Loucy (cell line): Measurements from ENCODE around the gene CRHR2.

Experiments
- H2AFZ ChIP-seq: fragments of 200-600 bp; sonication (generic); 2 replicates; pipeline ENCODE4 v1.6.0; 2016; ENCODE audit warnings: antibody characterized with exemption, mild to moderate bottlenecking, low read length, moderate library complexity
- H3F3A ChIP-seq: fragments of 200-600 bp; 2 replicates; pipeline ENCODE4 v1.6.0; 2016; ENCODE audit warnings: antibody characterized with exemption, low read depth, mild to moderate bottlenecking
- H3K27me3 ChIP-seq: fragments of 200-600 bp; sonication (generic); 2 replicates; pipeline ENCODE4 v1.6.1; 2014; ENCODE audit warnings: low read length, mild to moderate bottlenecking; ENCODE audit not compliant: insufficient read depth, poor library complexity, severe bottlenecking
- H3K36me3 ChIP-seq: fragments of 200-600 bp; sonication (generic); 2 replicates; pipeline ENCODE4 v1.6.1; 2016; ENCODE audit warnings: low read length; ENCODE audit not compliant: insufficient read depth
- H3K4me1 ChIP-seq: fragments of 200-600 bp; sonication (generic); 2 replicates; pipeline ENCODE4 v1.5.1; 2014; ENCODE audit warnings: low read length, mild to moderate bottlenecking; ENCODE audit not compliant: insufficient read depth, poor library complexity, severe bottlenecking
- H3K4me2 ChIP-seq: fragments of 200-600 bp; sonication (generic); 2 replicates; pipeline ENCODE4 v1.6.0; 2014; ENCODE audit warnings: antibody characterized with exemption, low read length, low read depth, mild to moderate bottlenecking; ENCODE audit not compliant: poor library complexity, severe bottlenecking
- H3K4me3 ChIP-seq: fragments of 200-600 bp; sonication (generic); 2 replicates; pipeline ENCODE4 v1.5.1; 2014; ENCODE audit warnings: low read length, mild to moderate bottlenecking, mixed read lengths; ENCODE audit not compliant: poor library complexity, severe bottlenecking
- H3K79me2 ChIP-seq: fragments of 200-600 bp; sonication (generic); 2 replicates; pipeline ENCODE4 v1.6.1; 2014; ENCODE audit warnings: low read length; ENCODE audit not compliant: insufficient read depth
- H3K9ac ChIP-seq: fragments of 200-600 bp; sonication (generic); 2 replicates; pipeline ENCODE4 v1.6.0; 2014; ENCODE audit warnings: mild to moderate bottlenecking, low read depth, low read length, moderate library complexity; ENCODE audit not compliant: poor library complexity, severe bottlenecking
- H3K9me2 ChIP-seq: fragments of 200-600 bp; sonication (generic); replicated peaks from 2 replicates; pipeline ENCODE4 v1.6.1; 2016; ENCODE audit warnings: low read depth, low read length, mixed read lengths
- H3K9me3 ChIP-seq: fragments of 200-600 bp; sonication (generic); 2 replicates; pipeline ENCODE4 v1.6.1; 2014; ENCODE audit warnings: mild to moderate bottlenecking, antibody characterized with exemption, low read length, low read depth; ENCODE audit not compliant: insufficient read depth
- H4K20me1 ChIP-seq: fragments of 200-600 bp; sonication (generic); 2 replicates; pipeline ENCODE4 v1.6.0; 2014; ENCODE audit warnings: antibody characterized with exemption, low read length, mild to moderate bottlenecking; ENCODE audit not compliant: insufficient read depth, poor library complexity, severe bottlenecking
- EZH2phosphoT487 ChIP-seq: fragments of 200-600 bp; IDR thresholded peaks from 2 replicates; pipeline ENCODE4 v1.6.1; 2018; ENCODE audit warnings: antibody characterized with exemption, mild to moderate bottlenecking, moderate library complexity, borderline replicate concordance
- TF ChIP-seq, protein P1 (sequence below): fragments of 200-600 bp; sonication (generic); conservative IDR thresholded peaks from 2 replicates; pipeline ENCODE4 v1.5.1; 2014; ENCODE audit warnings: mild to moderate bottlenecking, antibody characterized with exemption, low read length

The CRHR2 gene

DNA sequence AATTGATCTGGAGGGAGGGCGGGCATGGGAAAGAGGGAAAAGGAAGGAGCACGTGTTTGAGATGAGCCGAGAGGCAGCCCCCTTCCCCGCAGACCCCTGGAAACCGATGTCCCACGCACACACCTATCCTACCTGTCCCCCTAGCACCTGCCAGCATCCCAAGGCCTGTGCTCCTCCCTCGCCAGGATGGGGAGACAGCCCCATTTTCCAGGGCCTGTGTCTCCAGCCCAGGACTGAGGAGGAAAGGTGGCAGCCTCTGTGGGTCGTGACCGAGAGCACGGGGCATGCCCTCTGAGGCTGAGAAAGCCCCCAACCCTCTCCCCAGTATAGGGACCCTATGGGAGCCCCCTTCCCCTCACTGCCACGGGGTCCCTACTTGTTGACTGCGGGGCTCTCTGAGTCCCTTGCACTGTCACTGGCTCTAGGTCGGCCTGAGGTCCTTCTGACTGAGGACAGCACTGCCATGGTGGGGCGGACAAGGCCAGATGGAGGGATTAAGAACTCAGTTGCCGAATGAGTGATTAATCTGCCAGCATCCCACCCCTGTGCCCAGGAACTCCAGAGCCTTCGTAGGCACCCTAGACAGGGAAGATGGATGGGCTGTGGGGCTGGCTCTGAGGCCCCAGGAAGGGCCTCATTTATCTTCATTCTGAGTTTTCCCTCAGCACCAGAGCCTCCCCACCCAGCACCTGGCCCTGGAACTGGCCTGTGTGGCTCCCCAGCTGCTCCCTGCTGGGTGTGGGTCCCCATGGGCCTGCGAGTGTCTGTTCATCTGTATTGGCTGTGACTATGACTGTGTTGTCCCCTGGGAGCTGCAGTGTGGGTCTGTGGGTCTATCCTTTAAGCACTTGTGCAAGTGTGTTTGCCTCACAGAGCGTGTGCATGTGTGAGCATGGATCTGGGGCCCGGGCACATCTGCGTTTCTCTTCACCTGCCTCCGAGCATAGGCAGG, 26.0 kb downstream of the CRHR2 start:
- H3K4me1 ChIP-seq: peaks cover 13% of the 10 kb centered on the region
- no peaks in the 10 kb centered on the region for H3K79me2 ChIP-seq
- H3K9ac ChIP-seq: no peak overlapping the region
- H3F3A ChIP-seq: no peaks in the 10 kb centered on the region
- TF ChIP-seq EZH2phosphoT487: no peak
- TF ChIP-seq, protein P1, sequence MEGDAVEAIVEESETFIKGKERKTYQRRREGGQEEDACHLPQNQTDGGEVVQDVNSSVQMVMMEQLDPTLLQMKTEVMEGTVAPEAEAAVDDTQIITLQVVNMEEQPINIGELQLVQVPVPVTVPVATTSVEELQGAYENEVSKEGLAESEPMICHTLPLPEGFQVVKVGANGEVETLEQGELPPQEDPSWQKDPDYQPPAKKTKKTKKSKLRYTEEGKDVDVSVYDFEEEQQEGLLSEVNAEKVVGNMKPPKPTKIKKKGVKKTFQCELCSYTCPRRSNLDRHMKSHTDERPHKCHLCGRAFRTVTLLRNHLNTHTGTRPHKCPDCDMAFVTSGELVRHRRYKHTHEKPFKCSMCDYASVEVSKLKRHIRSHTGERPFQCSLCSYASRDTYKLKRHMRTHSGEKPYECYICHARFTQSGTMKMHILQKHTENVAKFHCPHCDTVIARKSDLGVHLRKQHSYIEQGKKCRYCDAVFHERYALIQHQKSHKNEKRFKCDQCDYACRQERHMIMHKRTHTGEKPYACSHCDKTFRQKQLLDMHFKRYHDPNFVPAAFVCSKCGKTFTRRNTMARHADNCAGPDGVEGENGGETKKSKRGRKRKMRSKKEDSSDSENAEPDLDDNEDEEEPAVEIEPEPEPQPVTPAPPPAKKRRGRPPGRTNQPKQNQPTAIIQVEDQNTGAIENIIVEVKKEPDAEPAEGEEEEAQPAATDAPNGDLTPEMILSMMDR: no peak
- no peak overlapping the region for H3K4me2 ChIP-seq
- H2AFZ ChIP-seq: no peak overlapping the region
- H3K9me3 ChIP-seq: no peaks in the 10 kb centered on the region
- no peaks in the 10 kb centered on the region for H3K9me2 ChIP-seq
- H3K27me3 ChIP-seq: no peaks in the 10 kb centered on the region
- no peaks in the 10 kb centered on the region for H3K36me3 ChIP-seq
- no peaks in the 10 kb centered on the region for H4K20me1 ChIP-seq
- H3K4me3 ChIP-seq: no peak overlapping the region

DNA sequence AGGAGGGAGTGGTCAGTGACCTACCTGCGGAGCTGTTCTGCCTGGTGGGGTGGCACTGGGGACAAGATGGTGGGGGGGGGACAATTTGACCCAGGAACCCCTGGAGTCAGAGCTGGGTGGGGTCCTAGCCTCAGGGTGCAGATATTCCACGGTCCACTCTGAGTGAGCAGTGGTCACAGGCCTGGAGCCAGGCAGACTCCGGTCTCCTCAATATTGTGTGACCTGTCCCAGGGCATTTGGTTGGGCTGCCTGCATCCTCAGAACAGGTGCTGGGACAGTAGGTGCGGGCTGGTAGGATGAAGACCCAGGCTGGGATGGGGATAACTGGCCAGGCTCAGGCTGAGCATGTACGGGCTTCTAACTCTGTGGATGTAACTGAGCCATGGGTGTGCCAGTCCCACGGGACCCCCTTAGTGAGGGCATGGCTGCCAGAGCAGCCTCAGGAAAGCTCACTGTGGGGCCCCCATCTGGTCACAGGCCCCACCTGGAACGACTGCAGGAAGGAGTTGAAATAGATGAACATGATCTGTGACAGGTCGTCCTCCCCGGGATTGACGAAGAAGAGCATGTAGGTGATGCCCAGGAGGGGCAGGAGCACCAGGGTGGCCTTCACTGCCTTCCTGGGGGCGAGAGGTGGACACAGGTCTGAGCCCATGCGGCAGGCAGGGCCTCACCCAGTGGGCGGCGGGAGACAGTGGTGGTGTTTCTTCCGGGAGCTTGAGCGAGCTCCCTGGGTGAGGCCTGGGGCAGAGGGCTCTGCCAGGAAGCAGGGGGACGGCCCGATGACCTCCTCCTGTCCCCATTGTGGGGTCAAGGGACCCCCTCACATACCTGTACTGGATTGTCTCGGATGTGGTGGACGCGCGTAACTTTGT, 26.9 kb downstream of the CRHR2 start:
- Histone ChIP-seq H3K9ac (no peak overlapping the region), H3K9me2 (no peaks in the 10 kb centered on the region), H3F3A (no peaks in the 10 kb centered on the region), H3K36me3 (no peaks in the 10 kb centered on the region), H3K4me1 (peaks cover 13% of the 10 kb centered on the region), H2AFZ (no peak overlapping the region), H3K27me3 (no peaks in the 10 kb centered on the region), H3K9me3 (no peaks in the 10 kb centered on the region), H4K20me1 (no peaks in the 10 kb centered on the region), H3K4me2 (no peak overlapping the region), H3K4me3 (no peak overlapping the region), H3K79me2 (no peaks in the 10 kb centered on the region)
- TF ChIP-seq, protein P1: no peak
- TF ChIP-seq EZH2phosphoT487: no peak

DNA sequence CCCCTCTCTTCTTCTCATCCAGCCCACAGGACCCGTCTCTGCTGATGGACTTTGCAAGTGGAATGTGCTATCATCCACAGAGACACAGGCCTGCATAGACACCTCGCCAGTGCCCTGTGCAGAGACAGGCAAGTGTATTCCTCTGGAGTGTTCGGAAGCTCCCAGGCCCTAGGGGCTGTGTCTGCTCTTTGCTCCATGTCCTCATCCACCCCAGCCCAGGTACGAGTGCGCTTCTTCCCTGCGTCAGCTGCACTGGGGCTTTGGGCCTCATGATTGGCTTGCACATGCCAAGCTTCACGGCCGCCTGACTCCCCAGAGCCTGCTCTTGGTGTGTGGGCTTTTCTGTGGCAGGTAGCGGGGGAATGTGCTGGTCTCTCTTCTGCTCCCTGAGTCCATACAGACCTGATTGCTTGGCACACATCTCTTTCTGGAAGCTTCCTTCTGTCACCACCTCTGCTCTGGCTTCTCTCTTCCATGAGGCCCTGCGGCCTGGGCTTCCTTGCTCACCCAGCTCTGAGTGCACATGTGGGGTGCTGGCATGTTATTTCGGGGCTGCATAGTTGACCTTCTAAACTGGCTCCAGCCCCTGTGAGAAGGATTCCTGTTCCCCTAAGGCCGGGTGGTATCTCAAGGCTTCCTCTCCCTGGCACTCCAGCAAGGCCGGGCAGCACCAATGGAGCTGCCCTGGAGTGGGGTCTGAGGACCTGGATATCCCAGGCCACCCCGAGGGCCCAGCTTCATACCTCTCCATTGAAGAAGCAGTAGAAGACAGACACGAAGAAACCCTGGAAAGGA, 27.8 kb downstream of the CRHR2 start:
- H3K27me3 ChIP-seq: no peaks in the 10 kb centered on the region
- H3K4me3 ChIP-seq: no peak overlapping the region
- no peak for TF ChIP-seq EZH2phosphoT487
- TF ChIP-seq, protein P1: no peak
- no peak overlapping the region for H3K9ac ChIP-seq
- no peaks in the 10 kb centered on the region for H3K36me3 ChIP-seq
- no peak overlapping the region for H2AFZ ChIP-seq
- no peaks in the 10 kb centered on the region for H3K79me2 ChIP-seq
- H3K9me2 ChIP-seq: no peaks in the 10 kb centered on the region
- no peaks in the 10 kb centered on the region for H3F3A ChIP-seq
- no peaks in the 10 kb centered on the region for H3K9me3 ChIP-seq
- peaks cover 13% of the 10 kb centered on the region for H3K4me1 ChIP-seq
- H3K4me2 ChIP-seq: no peak overlapping the region
- no peaks in the 10 kb centered on the region for H4K20me1 ChIP-seq
